Midbrain (tissue), 1 donor: ENCODE results near the gene PDE6H.
A peak's percentile ranks its signal among the peaks of the same experiment; 100 is the strongest.

Source experiments
- DNase-seq: peaks from one replicate; lab custom pipeline; 2025; lab: John Stamatoyannopoulos, UW

The PDE6H gene

DNA sequence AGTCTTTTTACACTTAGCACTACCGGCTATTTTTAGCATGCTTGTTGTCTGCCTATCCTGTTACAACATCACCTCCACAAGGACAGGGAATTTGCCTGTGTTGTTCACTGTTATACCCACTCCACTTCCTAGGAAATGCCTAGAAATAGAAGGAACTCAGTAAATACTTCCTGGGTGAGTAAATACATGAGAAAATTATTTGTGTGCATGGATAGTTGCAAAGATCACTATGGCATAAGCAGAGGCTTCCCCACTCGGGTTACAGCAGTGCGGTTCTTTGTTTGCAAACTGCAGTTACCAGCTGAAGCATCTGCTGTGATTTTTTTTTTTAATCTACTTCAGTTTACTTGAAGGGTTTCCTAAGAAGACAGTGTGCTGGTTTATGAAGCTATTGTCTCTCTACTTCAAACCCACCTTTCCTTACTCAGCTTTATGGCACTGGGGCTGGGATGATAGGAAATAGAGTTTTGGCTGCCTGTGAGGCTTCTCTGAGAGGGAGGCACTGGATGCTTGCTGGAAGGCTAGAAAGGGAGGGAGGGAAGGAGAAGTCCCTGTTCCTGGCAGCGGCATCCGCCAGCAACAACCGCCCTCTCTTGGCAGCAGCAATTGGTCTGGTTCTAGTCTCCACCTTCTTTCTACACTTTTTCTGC is 29.0 kb downstream of the PDE6H start:
- peak; percentile 15 for DNase-seq

DNA sequence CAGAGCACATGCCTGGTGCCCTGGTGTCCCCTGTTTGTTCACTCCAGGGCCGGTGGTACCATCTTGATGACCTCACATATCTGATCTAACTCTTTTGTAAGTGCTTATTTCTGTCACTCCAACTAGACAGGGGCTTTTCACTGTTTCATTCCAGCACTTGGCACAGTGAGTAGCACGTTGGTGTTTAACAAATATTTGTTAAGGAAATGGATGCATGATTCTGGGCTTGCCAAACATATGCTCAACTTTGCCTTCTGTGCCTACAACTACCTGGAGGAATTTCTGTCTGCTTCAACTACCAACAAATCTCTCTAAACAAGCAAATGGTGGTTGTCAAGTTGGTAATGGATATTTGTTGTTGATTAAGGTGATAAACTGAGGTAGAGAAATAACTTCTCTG is 31.6 kb downstream of the PDE6H start:
- no peak for DNase-seq

- DNase-seq, result no peak
Measured at GRCh38 chr12:15005064-15005463, 32.2 kb downstream of the PDE6H start.

DNA sequence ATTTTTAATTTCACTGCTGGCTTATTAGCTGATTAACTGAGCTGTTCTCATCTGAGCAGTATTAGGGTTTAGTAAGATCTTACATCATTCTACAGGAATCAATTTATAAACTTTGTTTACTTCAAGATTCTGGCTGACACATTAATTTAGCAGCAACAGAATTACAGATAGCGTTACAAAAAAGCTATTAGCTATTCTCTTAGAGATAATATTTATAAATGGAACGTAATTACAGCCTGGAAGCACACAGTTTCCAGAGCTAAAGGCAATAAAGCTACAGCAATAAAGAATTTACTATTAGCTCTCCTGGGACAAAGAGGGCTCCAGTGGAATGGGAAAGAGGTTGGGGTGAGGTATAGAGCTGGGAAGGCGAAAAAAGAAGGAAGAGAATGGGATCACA is 34.7 kb downstream of the PDE6H start:
- DNase-seq, result no peak

GRCh38 chr12:15011162-15011561 is 38.3 kb downstream of the PDE6H start:
- DNase-seq, result no peak

GRCh38 chr12:15013634-15014179 is 40.9 kb downstream of the PDE6H start:
- DNase-seq, result no peak

- no peak for DNase-seq
Measured at GRCh38 chr12:15014708-15015107, 41.9 kb downstream of the PDE6H start.

DNA sequence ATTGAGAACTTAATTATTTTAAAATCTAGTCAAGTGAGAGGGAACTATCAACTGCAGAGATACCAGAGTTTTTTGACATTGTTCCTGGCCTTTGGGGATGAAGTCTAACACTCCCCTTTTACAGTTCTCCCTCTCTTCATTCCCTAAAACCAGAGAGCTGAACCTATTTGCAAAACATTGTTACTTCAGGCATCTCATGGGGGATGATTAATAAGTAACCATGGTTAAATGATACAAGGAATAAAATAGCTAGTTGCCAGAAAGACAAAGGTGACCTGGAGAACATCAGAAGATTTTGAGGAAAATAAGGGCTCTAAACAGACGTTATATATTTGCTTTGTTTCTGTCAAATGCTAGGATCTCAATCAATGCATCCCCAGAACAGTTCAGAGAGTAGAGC is 42.3 kb downstream of the PDE6H start:
- DNase-seq, result no peak

GRCh38 chr12:15020156-15020555 is 47.3 kb downstream of the PDE6H start:
- no peak for DNase-seq
